Adipose tissue (tissue), 3 donors: ENCODE measurements around the gene EIF2S2. TPM values are rescaled to one million over a fixed set of nuclear protein-coding genes. Genes with fewer than 3 reads are reported as not detected.

ENCODE experiments used
- H3K27ac ChIP-seq: one replicate; pipeline ENCODE4 v1.5.1; 2013; ENCODE audit warnings: low read depth, low read length
- WGBS, 3 donors: extraction: QIAGEN DNeasy Blood & Tissue Kit; methylation state at CpG; one replicate each; pipeline ENCODE4 v1.1.7; 2013; 5-methylcytosine and 5-hydroxymethylcytosine counted together
- polyA plus RNA-seq, 3 donors: library from polyadenylated mRNA; stranded (reverse); fragments of 200-250 nt; gene quantifications; one replicate each; pipeline ENCODE4 v1.2.3, GENCODE V29; 2013
- donor health status: healthy with polysubstance abuse.
- donor health status: Bipolar disorder and iron deficiency.
- donor health status: healthy.

EIF2S2 gene
- polyA plus RNA-seq, 3 donors = 35.9 to 56.3 (median 53.5) TPM

DNA sequence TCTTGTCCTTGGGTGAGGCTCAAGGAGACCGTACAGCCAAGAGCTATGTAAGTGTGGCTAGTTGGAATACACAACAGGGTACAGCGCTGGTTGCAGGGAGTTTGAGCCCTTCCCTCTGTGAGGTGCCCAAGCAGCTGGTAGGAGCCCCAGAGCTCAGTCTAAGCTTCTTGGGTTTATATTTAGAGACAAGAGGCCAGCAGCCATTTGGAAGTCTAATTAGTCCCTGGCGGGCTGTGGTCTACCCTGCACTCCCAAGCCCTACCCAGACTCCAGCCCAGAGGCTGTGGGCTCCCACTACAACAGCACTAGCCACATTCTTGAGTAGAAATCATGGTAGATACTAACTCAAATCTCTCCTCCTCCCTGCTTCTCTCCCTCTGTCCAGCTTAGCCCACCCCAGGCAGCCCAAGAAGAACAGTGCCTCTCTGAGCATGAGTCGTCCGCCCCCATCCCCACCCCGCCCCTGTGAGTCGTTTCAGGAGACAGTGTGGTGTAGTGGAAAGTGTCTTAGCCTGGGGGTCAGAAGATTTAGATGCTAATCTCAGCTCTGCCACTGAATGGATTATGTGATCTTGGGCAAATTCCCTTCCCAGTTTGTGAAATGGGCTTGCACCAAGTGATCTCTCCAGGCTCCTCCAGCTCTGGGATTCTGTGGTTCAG, 37.8 kb downstream of the EIF2S2 start:
- 86 to 91% (median 87%) methylated on average over 7 of the region's 7 CpGs for WGBS, 3 donors
- H3K27ac ChIP-seq = no peak overlapping the region

DNA sequence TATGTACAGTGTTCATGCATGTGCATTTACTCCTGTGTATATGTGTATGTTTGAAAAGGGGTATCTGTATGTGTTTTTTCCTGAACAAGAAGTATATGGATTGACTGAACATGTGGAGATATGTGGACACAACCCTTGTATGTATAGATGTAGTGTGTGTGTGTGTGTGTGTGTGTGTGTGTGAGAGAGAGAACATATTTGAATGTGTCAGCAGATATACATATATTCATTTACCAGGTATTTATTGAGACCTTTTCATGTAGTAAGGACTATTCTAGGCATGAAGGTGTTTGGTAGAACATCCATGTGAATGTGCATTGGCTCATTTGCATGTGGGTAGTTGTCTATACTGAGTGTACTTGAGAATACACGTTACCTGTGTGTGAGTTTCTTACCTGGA, 39.3 kb downstream of the EIF2S2 start:
- no peak overlapping the region for H3K27ac ChIP-seq
- WGBS, 3 donors = 89 to 91% (median 89%) methylated on average over 1 of the region's 1 CpG

DNA sequence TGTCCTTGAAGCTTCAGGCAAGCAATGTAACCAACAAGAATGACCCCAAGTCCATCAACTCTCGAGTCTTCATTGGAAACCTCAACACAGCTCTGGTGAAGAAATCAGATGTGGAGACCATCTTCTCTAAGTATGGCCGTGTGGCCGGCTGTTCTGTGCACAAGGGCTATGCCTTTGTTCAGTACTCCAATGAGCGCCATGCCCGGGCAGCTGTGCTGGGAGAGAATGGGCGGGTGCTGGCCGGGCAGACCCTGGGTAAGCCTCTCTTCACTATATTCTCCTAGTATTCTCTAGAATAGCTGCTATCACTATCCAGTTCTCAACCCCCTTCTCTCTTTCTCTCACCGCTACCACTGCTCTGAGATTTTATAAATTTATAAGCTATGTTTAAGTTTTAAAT, 40.0 kb downstream of the EIF2S2 start:
- H3K27ac ChIP-seq = no peak overlapping the region
- WGBS, 3 donors = 94 to 95% (median 94%) methylated on average over 8 of the region's 8 CpGs

DNA sequence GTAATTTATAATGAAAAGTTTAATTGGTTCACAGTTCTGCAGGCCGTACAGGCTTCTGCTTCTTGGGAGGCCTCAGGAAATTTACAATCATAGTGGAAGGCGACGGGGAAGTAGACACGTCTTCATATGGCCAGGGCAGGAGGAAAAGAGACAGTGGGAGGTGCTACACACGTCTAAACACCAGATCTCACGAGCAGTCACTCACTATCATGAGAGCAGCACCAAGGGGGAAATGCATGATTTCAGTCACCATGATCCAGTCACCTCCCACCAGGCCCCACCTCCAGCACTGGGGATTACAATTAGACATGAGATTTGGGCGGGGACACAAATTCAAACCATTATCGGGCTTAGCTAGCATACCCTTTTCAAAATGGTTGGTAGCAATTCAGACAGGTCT, 41.2 kb downstream of the EIF2S2 start:
- no peak overlapping the region for H3K27ac ChIP-seq
- WGBS, 3 donors = 67 to 84% (median 76%) methylated on average over 8 of the region's 8 CpGs

DNA sequence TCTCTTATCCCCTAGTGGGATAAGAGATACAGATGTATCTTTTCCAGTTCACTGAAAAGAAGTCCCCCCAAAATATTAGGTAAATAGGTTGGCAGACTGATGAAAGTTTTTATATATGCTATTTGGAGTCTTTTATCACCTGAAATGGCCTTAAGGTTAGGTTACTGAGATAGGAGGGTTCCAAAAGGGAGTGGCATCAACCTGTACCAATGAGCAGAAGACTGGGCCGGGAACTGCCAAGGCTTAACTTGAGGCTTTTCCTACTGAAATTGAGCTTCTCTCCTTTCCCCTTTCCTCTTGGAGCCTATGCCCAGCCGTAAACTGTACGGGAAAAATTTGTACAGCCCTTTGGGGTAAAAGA, 42.0 kb downstream of the EIF2S2 start:
- H3K27ac ChIP-seq = no peak overlapping the region
- 74 to 91% (median 79%) methylated on average over 3 of the region's 3 CpGs for WGBS, 3 donors

DNA sequence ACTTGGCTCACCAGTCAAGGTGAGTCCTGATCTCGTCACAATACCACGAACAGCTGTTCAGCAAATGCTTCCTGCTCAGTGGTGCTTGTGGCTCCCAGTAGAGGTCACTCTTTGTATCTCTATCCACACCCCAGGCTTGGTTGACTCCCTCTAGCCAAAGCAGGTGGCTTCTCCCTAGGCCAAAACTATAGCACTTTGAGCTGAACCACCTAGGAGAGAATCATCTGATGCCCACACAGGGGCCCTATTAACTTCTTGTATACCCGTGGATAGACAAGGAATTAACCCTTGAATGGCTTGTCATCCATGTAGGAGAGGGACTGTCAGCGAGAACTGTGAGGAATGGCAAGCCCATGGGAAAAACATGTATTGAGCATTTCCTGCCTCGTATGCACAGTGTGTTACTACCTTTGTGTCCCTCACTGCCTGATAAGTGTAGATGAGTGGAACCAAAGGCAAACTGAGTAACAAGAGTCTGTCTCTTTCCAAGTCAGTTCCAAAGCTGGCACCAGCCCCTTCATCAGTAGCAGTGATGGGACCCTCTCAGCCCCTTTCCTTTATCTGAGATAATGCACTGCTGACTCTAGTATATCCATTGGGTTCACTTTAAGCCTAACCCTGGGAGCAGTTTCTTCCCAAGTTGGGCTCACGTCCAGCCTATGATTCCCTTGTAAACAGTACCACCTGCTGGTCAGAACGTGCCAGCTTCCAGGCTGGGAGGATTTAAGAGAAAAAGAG, 42.5 kb downstream of the EIF2S2 start:
- WGBS, 3 donors = 18 to 22% (median 19%) methylated on average over 7 of the region's 7 CpGs
- H3K27ac ChIP-seq = no peak overlapping the region

DNA sequence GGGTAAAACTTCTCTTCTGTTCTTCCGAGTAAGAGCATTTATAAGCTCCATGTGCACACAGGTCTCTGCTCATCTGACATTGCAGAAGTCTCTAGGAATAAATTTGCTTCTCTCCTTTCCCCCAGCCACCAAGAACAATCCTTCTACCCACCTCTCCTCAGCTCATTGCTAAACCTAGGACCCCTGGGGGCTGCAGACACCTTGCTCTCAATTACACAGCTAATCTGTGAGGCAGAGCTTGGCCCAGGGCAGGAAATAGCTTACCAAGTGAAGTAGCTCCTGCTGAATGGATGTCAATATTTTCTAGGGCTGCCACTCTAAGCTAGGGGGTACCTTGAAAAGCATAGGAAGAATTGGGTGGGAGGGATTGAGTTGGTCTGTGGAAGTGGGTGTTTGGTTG, 44.0 kb downstream of the EIF2S2 start:
- H3K27ac ChIP-seq = no peak overlapping the region
- WGBS, 3 donors = 86 to 94% (median 94%) methylated on average over 1 of the region's 1 CpG

DNA sequence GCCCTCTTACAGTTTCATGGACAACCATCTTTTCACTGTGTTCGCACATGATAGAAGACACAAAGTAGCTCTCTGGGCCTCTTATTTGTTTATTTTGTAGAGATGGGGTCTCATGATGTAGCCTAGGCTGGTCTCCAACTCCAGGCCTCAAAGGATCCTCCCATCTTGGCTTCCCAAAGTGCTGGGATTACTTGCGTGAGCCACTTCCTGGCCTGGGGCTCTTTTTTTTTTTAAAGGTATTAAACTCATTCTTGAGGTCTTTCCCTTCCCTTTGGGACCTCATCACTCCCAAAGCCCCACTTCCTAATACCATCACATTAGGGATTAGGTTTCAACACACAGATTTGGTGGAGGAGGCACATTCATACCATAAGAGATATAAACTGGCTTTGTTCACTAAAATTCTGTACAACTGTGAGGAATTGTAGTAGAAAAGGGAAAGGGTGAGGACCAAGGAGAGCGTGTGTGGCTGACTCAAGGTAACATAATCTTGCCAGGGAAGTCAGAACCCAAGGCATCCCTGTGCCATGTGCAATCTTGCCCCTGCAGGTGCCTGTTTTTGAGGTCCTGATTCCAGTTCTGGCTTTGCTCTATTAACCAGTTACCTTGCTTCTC, 45.5 kb downstream of the EIF2S2 start:
- 64 to 84% (median 64%) methylated on average over 3 of the region's 3 CpGs for WGBS, 3 donors
- H3K27ac ChIP-seq = no peak overlapping the region

DNA sequence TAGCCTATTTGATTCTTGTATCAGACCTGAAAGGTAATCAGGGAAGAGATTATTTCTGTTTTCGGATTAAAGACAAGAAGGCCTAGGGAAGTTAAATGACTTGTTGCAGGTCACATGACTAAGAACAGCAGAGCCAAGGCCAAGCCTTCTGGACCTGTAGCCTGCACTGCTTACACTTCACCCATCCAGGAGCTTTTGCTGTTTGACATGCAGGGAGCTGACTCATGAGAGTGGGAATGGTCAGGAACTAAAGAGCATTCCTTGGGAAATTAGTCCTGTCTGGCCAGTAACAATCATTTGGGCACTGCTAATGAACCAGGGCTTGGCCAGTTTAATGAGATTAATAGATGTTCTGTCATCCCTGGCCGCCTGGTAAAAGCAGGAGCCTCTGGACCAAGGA, 46.8 kb downstream of the EIF2S2 start:
- H3K27ac ChIP-seq = no peak overlapping the region
- 67 to 83% (median 80%) methylated on average over 2 of the region's 2 CpGs for WGBS, 3 donors

DNA sequence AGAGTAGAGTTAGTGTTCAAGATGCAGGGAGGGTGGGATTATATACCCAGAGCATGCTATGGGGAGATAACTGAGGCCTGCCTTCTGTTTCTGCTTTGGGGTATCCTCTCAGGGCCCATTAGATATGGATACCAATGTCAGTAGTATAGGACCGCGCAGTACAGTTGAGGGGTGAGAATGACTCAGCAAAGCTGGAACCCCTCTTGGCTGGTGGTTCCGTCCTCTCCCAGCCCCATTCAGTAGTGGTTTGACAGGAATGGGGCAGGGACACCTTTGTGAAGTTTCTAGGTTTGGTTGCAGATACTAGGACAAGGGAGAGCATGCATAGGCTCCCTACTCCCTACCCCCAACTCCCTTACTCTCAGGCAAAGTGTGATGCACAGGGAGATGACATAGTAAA, 47.8 kb downstream of the EIF2S2 start:
- 97 to 98% (median 97%) methylated on average over 3 of the region's 3 CpGs for WGBS, 3 donors

DNA sequence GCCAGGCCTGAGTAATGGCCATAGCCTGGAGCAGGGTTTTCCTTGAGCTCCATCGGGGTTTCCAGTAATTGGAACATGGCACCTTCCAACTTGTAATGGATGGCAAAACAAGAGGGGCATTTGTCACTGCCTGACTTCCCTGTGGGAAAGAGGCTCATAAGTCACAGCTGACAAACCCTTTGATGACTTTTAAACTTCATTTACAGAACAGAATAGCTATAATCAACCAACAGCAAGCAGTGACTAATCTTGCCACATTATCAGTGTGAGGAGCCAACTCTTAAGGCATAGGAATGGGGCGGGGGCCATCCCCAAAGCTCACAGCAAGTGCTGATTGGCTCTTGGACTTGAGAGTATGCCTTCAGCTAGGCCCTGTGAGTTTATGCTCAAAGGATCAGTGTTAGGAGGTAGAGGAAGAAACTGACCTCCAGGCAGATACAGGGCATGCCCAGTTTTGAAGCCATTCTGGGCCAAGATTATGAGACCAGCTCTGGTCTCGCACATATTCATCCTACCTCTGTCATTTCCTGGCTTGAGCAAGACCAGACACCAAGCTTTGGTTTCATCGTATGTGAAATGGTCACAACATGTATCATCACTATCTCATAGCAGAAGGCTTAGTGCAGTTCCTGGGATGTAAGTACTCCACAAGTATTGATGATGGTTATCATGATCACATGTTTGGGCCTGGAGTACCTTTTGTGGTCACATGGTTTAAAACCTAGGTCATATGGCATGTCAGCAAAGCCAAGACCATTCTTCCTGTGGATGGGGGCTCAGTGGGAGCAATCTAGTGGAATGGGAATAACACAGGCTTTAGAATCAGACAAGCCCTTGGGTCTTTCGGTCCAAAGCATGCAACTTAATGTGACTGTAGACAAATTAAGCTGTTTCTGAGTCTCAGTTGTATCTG, 49.2 kb downstream of the EIF2S2 start:
- 74 to 81% (median 76%) methylated on average over 5 of the region's 5 CpGs for WGBS, 3 donors
- no peak overlapping the region for H3K27ac ChIP-seq

More for the DNA sequence above, 47.8 kb downstream of the EIF2S2 start:
- no peak overlapping the region for H3K27ac ChIP-seq

DNA sequence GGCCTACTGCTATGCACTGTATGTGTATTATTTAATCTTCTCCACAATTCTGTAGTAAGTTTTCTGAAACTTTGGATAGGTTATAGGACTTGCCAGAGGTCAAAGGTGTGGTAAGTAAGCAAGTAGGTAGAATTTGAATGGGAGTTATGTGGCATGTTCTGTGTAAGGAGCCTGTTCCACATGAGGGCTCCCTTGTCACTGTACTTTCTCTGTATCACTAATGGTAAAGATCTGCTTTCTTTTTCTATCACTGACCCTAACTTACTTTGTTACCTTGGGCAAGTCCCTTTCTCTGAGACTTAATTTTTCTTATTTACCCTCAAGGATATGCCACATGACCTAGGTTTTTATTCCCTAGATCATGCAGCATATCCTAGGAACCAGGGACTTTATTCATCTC, 50.3 kb downstream of the EIF2S2 start:
- H3K27ac ChIP-seq = no peak overlapping the region

DNA sequence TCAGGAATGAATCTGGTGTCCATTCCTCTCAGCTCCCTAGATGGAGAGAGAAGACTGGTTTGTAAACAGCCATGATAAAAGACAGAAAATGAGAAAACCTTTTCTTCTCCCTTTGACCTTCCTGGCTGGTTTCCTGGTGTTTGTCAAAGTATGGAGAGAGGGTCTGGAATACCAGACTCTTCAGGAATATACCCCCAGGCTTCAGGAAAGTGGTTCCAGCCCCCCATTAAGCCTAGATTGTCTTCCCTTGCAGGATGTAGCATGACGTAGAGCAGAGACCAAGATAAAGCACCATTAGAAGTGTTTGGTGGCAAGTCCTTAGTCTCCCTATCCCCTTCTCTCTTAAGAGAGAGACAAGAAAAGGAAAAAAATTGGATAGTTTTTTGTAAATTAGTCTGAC, 51.1 kb downstream of the EIF2S2 start:
- no peak overlapping the region for H3K27ac ChIP-seq
- 78 to 97% (median 87%) methylated on average over 1 of the region's 1 CpG for WGBS, 3 donors

DNA sequence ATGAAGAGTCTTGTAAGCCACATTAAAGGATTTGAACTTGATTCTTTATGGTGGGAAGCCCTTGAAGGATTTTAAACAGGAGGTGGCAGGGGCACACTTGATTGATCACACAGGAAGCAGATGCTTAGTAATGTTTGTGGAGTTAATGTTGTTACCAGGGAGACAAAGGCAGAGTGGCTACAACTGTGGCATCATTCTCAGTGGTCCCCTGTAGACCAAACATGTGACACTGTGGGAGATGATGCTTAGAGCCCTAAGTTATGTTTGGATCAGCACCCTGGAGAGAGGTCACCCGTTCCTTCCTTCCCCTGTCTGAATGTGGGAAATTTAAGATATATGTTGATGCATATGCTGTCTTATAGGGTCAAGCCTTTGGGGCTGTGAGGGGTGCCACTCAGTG, 53.2 kb downstream of the EIF2S2 start:
- H3K27ac ChIP-seq = no peak overlapping the region
- 35 to 50% (median 44%) methylated on average over 1 of the region's 1 CpG for WGBS, 3 donors

DNA sequence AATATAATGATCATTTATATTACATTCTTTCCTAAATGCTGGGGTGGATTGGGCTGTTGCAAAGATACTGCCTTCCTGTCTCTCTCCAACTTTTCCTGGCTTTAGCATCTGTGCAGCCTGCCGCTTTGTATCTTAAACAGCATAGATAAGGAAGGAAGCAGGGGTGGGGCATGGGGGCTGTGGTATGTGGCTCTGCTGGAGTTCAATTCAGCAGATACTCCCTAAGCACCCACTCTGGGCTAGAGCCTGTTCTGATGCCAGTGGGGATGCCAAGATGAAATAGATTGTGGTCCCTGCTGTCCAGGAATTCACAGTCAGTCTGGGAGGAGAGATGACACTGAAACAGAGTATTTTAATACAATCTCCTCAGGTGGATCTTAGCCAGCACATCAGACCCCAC, 56.8 kb downstream of the EIF2S2 start:
- WGBS, 3 donors = 15 to 29% (median 21%) methylated on average over 1 of the region's 1 CpG
- no peak overlapping the region for H3K27ac ChIP-seq

DNA sequence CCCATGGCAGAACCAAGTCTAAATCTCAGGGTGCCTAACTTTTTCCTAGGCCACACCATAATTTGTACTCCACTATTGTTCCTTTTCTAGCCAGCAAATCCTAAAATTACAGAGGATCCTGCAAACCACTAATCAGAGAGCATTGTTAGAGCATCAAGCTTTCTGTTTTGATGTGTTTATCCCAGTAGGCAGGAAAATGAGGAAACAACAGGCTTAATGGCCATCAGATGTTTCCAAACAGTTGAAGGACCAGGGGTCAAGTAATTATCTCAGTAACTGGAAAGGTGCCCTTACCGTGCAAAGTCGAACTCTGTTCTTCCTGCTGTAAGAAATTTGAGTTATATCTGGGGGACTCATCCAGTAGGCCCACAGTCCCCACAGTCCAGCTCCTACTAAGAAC, 59.6 kb downstream of the EIF2S2 start:
- 41 to 53% (median 51%) methylated on average over 2 of the region's 2 CpGs for WGBS, 3 donors
- no peak overlapping the region for H3K27ac ChIP-seq

DNA sequence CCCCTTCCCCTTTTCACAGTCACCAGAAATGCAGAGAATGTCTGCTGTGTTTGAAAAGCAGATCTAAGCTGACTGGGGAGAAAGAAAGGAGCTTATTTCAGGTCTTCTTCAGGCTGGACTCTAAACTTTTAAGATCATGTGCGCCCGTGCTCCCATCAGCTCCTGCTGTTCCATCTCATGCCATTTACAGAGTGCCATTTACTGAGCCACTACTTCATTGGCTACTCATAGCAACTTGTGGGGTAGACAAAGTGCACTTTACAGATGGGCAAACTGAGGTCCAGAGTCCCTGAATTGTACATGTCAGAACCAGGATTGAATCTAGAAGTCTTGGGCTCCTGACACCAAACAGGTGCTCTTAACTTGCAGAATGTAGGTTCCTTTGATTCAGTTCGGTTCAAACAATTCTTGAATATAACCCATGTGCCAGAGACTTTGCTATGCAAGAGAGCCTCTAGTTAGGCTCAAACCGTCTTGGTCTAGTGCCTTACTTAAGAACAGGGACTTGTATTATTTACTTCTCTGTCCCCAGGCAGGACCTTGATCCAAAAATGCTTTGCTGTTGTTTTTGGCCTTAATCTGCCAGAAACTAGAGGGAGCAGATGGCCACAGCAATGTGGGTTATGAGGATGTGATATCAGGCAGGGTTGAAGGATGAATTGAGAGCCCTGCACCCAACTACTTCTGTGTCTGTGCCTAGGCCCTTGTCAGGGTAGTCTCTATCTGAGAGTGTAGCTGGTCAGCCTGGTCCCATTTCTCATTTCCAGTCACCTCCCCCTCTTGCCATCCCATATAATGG, 61.9 kb downstream of the EIF2S2 start:
- 76 to 82% (median 80%) methylated on average over 4 of the region's 4 CpGs for WGBS, 3 donors
- H3K27ac ChIP-seq = no peak overlapping the region

DNA sequence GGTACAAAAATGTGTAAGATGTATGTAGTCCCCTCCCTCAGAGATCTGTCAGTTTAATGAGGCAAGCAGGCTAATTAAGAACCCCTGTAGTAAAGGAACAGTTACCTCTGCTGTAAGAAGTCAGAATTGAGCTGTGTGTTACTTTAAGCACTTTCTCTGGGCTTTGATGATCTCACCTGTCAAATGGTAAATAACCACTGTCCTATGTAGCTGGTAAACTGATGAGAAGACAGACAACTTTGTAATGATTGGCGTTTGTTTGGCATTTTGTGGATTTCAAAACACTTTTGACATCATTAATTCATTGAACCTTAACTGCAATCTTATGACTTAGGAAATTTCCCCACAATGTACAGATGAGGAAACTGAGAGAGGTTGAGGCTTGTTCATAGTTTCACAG, 62.7 kb downstream of the EIF2S2 start:
- WGBS, 3 donors = 66 to 92% (median 74%) methylated on average over 1 of the region's 1 CpG

More for the DNA sequence above, 62.7 kb downstream of the EIF2S2 start:
- H3K27ac ChIP-seq = no peak overlapping the region
